Dendritic cell treated with granulocyte-macrophage colony-stimulating factor and Interleukin-4, amounts not matched to agents 40 ng/mL and 50 ng/mL, for 4 days (primary cell): ENCODE results near the gene LRRC26.

Experiments
- H3K27ac Mint-ChIP-seq: one replicate; pipeline ENCODE4 v1.8.0; 2022; ENCODE audit warnings: mild to moderate bottlenecking, mixed read lengths
- H3K27me3 Mint-ChIP-seq: one replicate; pipeline ENCODE4 v1.8.0; 2022; ENCODE audit warnings: mild to moderate bottlenecking, mixed read lengths
- H3K36me3 Mint-ChIP-seq: one replicate; pipeline ENCODE4 v1.8.0; 2022; ENCODE audit warnings: low read depth, mixed read lengths
- H3K4me1 Mint-ChIP-seq: one replicate; pipeline ENCODE4 v1.8.0; 2022; ENCODE audit warnings: low read depth, mixed read lengths
- H3K4me3 Mint-ChIP-seq: one replicate; pipeline ENCODE4 v1.8.0; 2022; ENCODE audit warnings: mild to moderate bottlenecking, moderate library complexity, mixed read lengths
- H3K9me3 Mint-ChIP-seq: one replicate; pipeline ENCODE4 v1.8.0; 2022; ENCODE audit warnings: mixed read lengths
- intact Hi-C: fragments of 100-400 bp; cut with micrococcal nuclease; formaldehyde crosslinking; loops from one replicate; pipeline ENCODE4 v1.15.0; 2022

Gene LRRC26

GRCh38 chr9:137163365-137163715 is 6.5 kb downstream of the LRRC26 start:
- intact Hi-C loops: no loop called here
- no peak overlapping the region for H3K27ac Mint-ChIP-seq
- no peaks in the 10 kb centered on the region for H3K9me3 Mint-ChIP-seq
- H3K36me3 Mint-ChIP-seq: no peaks in the 10 kb centered on the region
- H3K4me1 Mint-ChIP-seq: peaks cover 8% of the 10 kb centered on the region
- H3K4me3 Mint-ChIP-seq: peak overlapping the region; percentile 62
- peaks cover 91% of the 10 kb centered on the region for H3K27me3 Mint-ChIP-seq

- H3K27me3 Mint-ChIP-seq: peaks cover 91% of the 10 kb centered on the region
- intact Hi-C loops: no loop called here
- H3K4me3 Mint-ChIP-seq: peak overlapping the region; percentile 62
- H3K27ac Mint-ChIP-seq: no peak overlapping the region
- H3K4me1 Mint-ChIP-seq: peaks cover 12% of the 10 kb centered on the region
- no peaks in the 10 kb centered on the region for H3K9me3 Mint-ChIP-seq
- no peaks in the 10 kb centered on the region for H3K36me3 Mint-ChIP-seq
Measured at GRCh38 chr9:137162505-137163364, 7.1 kb downstream of the LRRC26 start.

GRCh38 chr9:137161558-137162486 is 8.0 kb downstream of the LRRC26 start:
- intact Hi-C loops: no loop called here
- Mint-ChIP-seq H3K4me3 (no peak overlapping the region), H3K36me3 (no peaks in the 10 kb centered on the region), H3K4me1 (peaks cover 20% of the 10 kb centered on the region), H3K27ac (no peak overlapping the region), H3K27me3 (peaks cover 92% of the 10 kb centered on the region), H3K9me3 (no peaks in the 10 kb centered on the region)

GRCh38 chr9:137160716-137161557 is 8.9 kb downstream of the LRRC26 start:
- intact Hi-C loops: no loop called here
- Mint-ChIP-seq H3K27me3 (peaks cover 92% of the 10 kb centered on the region), H3K4me3 (no peak overlapping the region), H3K27ac (no peak overlapping the region), H3K4me1 (peaks cover 24% of the 10 kb centered on the region), H3K9me3 (no peaks in the 10 kb centered on the region), H3K36me3 (no peaks in the 10 kb centered on the region)

GRCh38 chr9:137160054-137160425 is 9.8 kb downstream of the LRRC26 start:
- intact Hi-C loops: no loop called here

GRCh38 chr9:137159105-137160053 is 10.5 kb downstream of the LRRC26 start:
- H3K27ac Mint-ChIP-seq: no peak overlapping the region
- intact Hi-C loops: no loop called here
- H3K4me1 Mint-ChIP-seq: peaks cover 24% of the 10 kb centered on the region
- H3K9me3 Mint-ChIP-seq: no peaks in the 10 kb centered on the region
- peaks cover 92% of the 10 kb centered on the region for H3K27me3 Mint-ChIP-seq
- H3K4me3 Mint-ChIP-seq: no peak overlapping the region
- H3K36me3 Mint-ChIP-seq: no peaks in the 10 kb centered on the region

More at GRCh38 chr9:137160054-137160425, 9.8 kb downstream of the LRRC26 start:
- Mint-ChIP-seq H3K9me3 (no peaks in the 10 kb centered on the region), H3K27ac (no peak overlapping the region), H3K36me3 (no peaks in the 10 kb centered on the region), H3K27me3 (peaks cover 92% of the 10 kb centered on the region), H3K4me1 (peaks cover 24% of the 10 kb centered on the region), H3K4me3 (no peak overlapping the region)

- H3K27me3 Mint-ChIP-seq: peaks cover 88% of the 10 kb centered on the region
- no peak overlapping the region for H3K27ac Mint-ChIP-seq
- no peaks in the 10 kb centered on the region for H3K36me3 Mint-ChIP-seq
- no peak overlapping the region for H3K4me3 Mint-ChIP-seq
- H3K4me1 Mint-ChIP-seq: peaks cover 23% of the 10 kb centered on the region
- no peaks in the 10 kb centered on the region for H3K9me3 Mint-ChIP-seq
- intact Hi-C loops: no loop called here
Measured at GRCh38 chr9:137158625-137159024, 11.2 kb downstream of the LRRC26 start.

GRCh38 chr9:137157618-137158415 is 12.0 kb downstream of the LRRC26 start:
- Mint-ChIP-seq H3K27me3 (peaks cover 80% of the 10 kb centered on the region), H3K4me3 (no peak overlapping the region), H3K36me3 (no peaks in the 10 kb centered on the region), H3K9me3 (no peaks in the 10 kb centered on the region), H3K4me1 (peaks cover 16% of the 10 kb centered on the region), H3K27ac (no peak overlapping the region)
- intact Hi-C loops: no loop called here

GRCh38 chr9:137156567-137157375 is 13.1 kb downstream of the LRRC26 start:
- Mint-ChIP-seq H3K4me1 (peaks cover 16% of the 10 kb centered on the region), H3K4me3 (peak overlapping the region; percentile 32), H3K27ac (no peak overlapping the region), H3K9me3 (no peaks in the 10 kb centered on the region), H3K27me3 (peaks cover 73% of the 10 kb centered on the region), H3K36me3 (no peaks in the 10 kb centered on the region)
- intact Hi-C loops: no loop called here

GRCh38 chr9:137152844-137153405 is 16.9 kb downstream of the LRRC26 start:
- Mint-ChIP-seq H3K4me3 (no peak overlapping the region), H3K9me3 (no peaks in the 10 kb centered on the region), H3K27me3 (peaks cover 49% of the 10 kb centered on the region), H3K36me3 (no peaks in the 10 kb centered on the region), H3K4me1 (peaks cover 26% of the 10 kb centered on the region), H3K27ac (no peak overlapping the region)
- intact Hi-C loops: no loop called here

GRCh38 chr9:137150617-137151457 is 19.0 kb downstream of the LRRC26 start:
- peak overlapping the region; percentile 75 for H3K27ac Mint-ChIP-seq

More at GRCh38 chr9:137150617-137151457, 19.0 kb downstream of the LRRC26 start:
- Mint-ChIP-seq H3K4me3 (peak overlapping the region; percentile 40), H3K27me3 (peaks cover 43% of the 10 kb centered on the region), H3K36me3 (no peaks in the 10 kb centered on the region), H3K4me1 (peaks cover 12% of the 10 kb centered on the region), H3K9me3 (no peaks in the 10 kb centered on the region)
- intact Hi-C loops: no loop called here
